ENCODE results near the gene C10orf90.

GRCh38 chr10:126392068-126392467, 278.4 kb downstream of the C10orf90 start:
- TF ChIP-seq EZH2phosphoT487 (conservative IDR thresholded peaks at IDR 0.05; ENCODE audit: low read length) = no peak
- no peak for TF ChIP-seq CTCF (IDR thresholded peaks at IDR 0.05; ENCODE audit: insufficient read depth, low read length, poor library complexity, severe bottlenecking)

Measured in SU-DHL-6 (cell line).